Measurements from ENCODE around the gene CTNND1. TPM values are rescaled to one million over a fixed set of nuclear protein-coding genes. Genes with fewer than 3 reads are reported as not detected.

The CTNND1 gene
- total RNA-seq, 2 donors from 2014 or later: 375 to 416 TPM

GRCh38 chr11:57800444-57801182, 39.0 kb downstream of the CTNND1 start:
- Histone ChIP-seq H3K36me3 (peaks cover 11% of the 10 kb centered on the region), H3K4me3 (no peak overlapping the region), H3K27me3 (no peaks in the 10 kb centered on the region), H3K9ac (ENCODE audit: low read depth in 2 of 2, low read length in 2 of 2) (peak overlapping the region in 1 of 2 donors; percentile 30), H3K4me1 (peaks cover 21% of the 10 kb centered on the region), H3K9me3 (no peaks in the 10 kb centered on the region), H3K27ac (peak overlapping the region; percentile 86)
- intact Hi-C loops (cut with DNase I): loop anchor here (5.0 to 10.0 kb wide), 3 partner anchors 48 to 714 kb away; partner anchors contain the start of genes BTBD18 and UBE2L6
- TF ChIP-seq CTCF (IDR thresholded peaks at IDR 0.05): peak; percentile 84
- DNase-seq: peak; percentile 48

DNA sequence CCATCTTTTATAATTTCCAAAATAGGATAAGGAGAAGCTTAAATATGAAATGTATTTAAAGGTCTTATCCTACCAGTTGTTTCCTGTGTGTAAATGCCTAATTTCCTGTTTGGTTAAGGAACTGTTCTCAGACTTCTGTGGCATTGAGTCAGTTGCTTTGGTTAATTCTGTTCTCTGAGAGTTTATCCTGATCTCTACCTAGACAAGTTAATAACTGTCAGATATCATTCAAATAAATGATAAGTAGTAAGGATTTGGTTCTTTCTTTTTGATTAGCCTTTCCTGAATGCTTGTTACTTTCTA, 39.5 kb downstream of the CTNND1 start:
- intact Hi-C loops (cut with DNase I): loop anchor here (5.0 to 10.0 kb wide), 3 partner anchors 49 to 714 kb away; partner anchors contain the start of genes BTBD18 and UBE2L6
- peak overlapping the region in 1 of 2 donors; percentile 30 for H3K9ac ChIP-seq (ENCODE audit: low read depth in 2 of 2, low read length in 2 of 2)
- no peaks in the 10 kb centered on the region for H3K9me3 ChIP-seq
- H3K27ac ChIP-seq: peak overlapping the region; percentile 86
- peaks cover 21% of the 10 kb centered on the region for H3K4me1 ChIP-seq
- no peaks in the 10 kb centered on the region for H3K27me3 ChIP-seq
- H3K4me3 ChIP-seq: no peak overlapping the region
- H3K36me3 ChIP-seq: peaks cover 11% of the 10 kb centered on the region
- no peak for DNase-seq
- TF ChIP-seq CTCF (IDR thresholded peaks at IDR 0.05): no peak

DNA sequence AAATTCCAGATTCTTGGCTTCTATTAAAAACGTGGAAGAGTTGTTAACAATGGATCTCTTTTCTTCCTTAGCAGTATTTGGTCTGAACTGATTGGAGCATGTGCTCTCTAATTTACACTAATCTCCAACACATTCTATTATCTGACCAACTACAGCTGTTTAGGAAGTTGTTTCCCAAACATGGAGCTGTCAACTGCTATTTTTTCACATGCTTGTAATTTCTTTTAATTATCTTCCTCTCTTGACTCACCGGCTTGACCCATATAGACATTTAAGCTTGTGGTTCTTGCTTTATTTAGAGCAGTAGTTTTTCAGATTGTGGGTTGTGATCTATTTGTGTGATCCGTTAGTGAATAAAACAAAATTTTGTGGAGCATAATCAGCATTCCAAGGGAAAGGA, 40.8 kb downstream of the CTNND1 start:
- no peaks in the 10 kb centered on the region for H3K9me3 ChIP-seq
- H3K27me3 ChIP-seq: no peaks in the 10 kb centered on the region
- DNase-seq: no peak
- TF ChIP-seq CTCF (IDR thresholded peaks at IDR 0.05): no peak
- H3K4me3 ChIP-seq: no peak overlapping the region
- intact Hi-C loops (cut with DNase I): loop anchor here (5.0 to 10.0 kb wide), 3 partner anchors 50 to 712 kb away; partner anchors contain the start of genes BTBD18 and UBE2L6
- H3K4me1 ChIP-seq: peaks cover 21% of the 10 kb centered on the region
- peaks cover 4% of the 10 kb centered on the region for H3K36me3 ChIP-seq
- no peak overlapping the region for H3K27ac ChIP-seq
- no peak overlapping the region for H3K9ac ChIP-seq (ENCODE audit: low read depth in 2 of 2, low read length in 2 of 2)

- H3K36me3 ChIP-seq: peaks cover 5% of the 10 kb centered on the region
- no peaks in the 10 kb centered on the region for H3K9me3 ChIP-seq
- H3K27ac ChIP-seq: no peak overlapping the region
- intact Hi-C loops (cut with DNase I): loop anchor here (5.0 to 10.0 kb wide), 3 partner anchors 52 to 710 kb away; partner anchors contain the start of genes BTBD18 and UBE2L6
- no peak for TF ChIP-seq CTCF (IDR thresholded peaks at IDR 0.05)
- no peak for DNase-seq
- H3K4me3 ChIP-seq: no peak overlapping the region
- peaks cover 8% of the 10 kb centered on the region for H3K4me1 ChIP-seq
- H3K9ac ChIP-seq (ENCODE audit: low read depth in 2 of 2, low read length in 2 of 2): no peak overlapping the region
- no peaks in the 10 kb centered on the region for H3K27me3 ChIP-seq
Measured at GRCh38 chr11:57804466-57804865, 42.9 kb downstream of the CTNND1 start.

DNA sequence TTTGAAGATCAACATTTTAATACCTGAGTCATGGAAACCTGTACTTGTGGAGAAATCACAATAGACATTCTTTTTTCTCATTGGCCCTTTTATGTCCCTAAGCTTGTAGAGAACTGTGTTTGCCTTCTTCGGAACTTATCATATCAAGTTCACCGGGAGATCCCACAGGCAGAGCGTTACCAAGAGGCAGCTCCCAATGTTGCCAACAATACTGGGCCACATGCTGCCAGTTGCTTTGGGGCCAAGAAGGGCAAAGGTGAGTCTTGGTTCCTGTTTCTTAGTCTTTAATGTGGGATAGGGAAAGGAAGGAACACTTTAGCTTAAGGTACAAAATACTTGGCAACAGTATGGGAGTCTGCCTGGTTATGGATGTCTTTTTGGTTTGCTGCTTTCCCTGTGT, 44.2 kb downstream of the CTNND1 start:
- no peak for DNase-seq
- Histone ChIP-seq H3K4me3 (no peak overlapping the region), H3K4me1 (peaks cover 2% of the 10 kb centered on the region), H3K27ac (no peak overlapping the region), H3K9ac (ENCODE audit: low read depth in 2 of 2, low read length in 2 of 2) (no peak overlapping the region), H3K36me3 (peaks cover 18% of the 10 kb centered on the region), H3K9me3 (no peaks in the 10 kb centered on the region), H3K27me3 (no peaks in the 10 kb centered on the region)
- intact Hi-C loops (cut with DNase I): loop anchor here (10.0 kb wide), 2 partner anchors 241 to 709 kb away; partner anchors contain the start of gene UBE2L6
- TF ChIP-seq CTCF (IDR thresholded peaks at IDR 0.05): no peak

Data from colonic mucosa (tissue), 4 donors.